Measurements from ENCODE around the gene DOCK2.

GRCh38 chr5:169861934-169862333 is 224.9 kb downstream of the DOCK2 start:
- TF ChIP-seq EZH2phosphoT487 (conservative IDR thresholded peaks at IDR 0.05; ENCODE audit: low read length) (no peak), CTCF (IDR thresholded peaks at IDR 0.05; ENCODE audit: insufficient read depth, low read length, poor library complexity, severe bottlenecking) (no peak)
